GM19239 (cell line): Measurements from ENCODE around the gene SAP130.

Experiments used
- DNase-seq: peaks from one replicate; pipeline ENCODE4 v3.0.0; 2011; ENCODE audit warnings: low spot score; ENCODE audit not compliant: insufficient read length
- FAIRE-seq: peaks from 2 replicates; lab custom pipeline; 2011; peaks lifted over from hg19 to GRCh38; lab: Jason Lieb, UNC

The SAP130 gene

GRCh38 chr2:128027801-128028667, at the start of gene SAP130:
Gene SAP130 (minus strand): TSS chr2:128028059. CDS start chr2:128026292, 1,767 bp downstream.
- peak; percentile 93 for DNase-seq
- FAIRE-seq = peak; percentile 98

- FAIRE-seq = no peak
Observed at GRCh38 chr2:128076461-128077106, 48.7 kb upstream of the SAP130 start.

GRCh38 chr2:128073278-128073677, 45.4 kb upstream of the SAP130 start:
- no peak for FAIRE-seq

More at GRCh38 chr2:128076461-128077106, 48.7 kb upstream of the SAP130 start:
- no peak for DNase-seq

GRCh38 chr2:128069769-128070168, 41.9 kb upstream of the SAP130 start:
- DNase-seq = no peak
- FAIRE-seq = no peak

More at GRCh38 chr2:128073278-128073677, 45.4 kb upstream of the SAP130 start:
- no peak for DNase-seq

- FAIRE-seq (no peak), DNase-seq (no peak)
Observed at GRCh38 chr2:128064353-128064752, 36.5 kb upstream of the SAP130 start.

GRCh38 chr2:128062571-128062970, 34.7 kb upstream of the SAP130 start:
- FAIRE-seq = no peak
- no peak for DNase-seq

GRCh38 chr2:128058114-128058513, 30.3 kb upstream of the SAP130 start:
- FAIRE-seq (no peak), DNase-seq (no peak)

- no peak for DNase-seq
- FAIRE-seq = no peak
Observed at GRCh38 chr2:128057334-128057733, 29.5 kb upstream of the SAP130 start.

- DNase-seq (no peak), FAIRE-seq (no peak)
Observed at GRCh38 chr2:128054104-128054885, 26.4 kb upstream of the SAP130 start.

GRCh38 chr2:128053331-128053730, 25.5 kb upstream of the SAP130 start:
- FAIRE-seq = no peak
- DNase-seq = no peak

GRCh38 chr2:128043041-128043440, 15.2 kb upstream of the SAP130 start:
- FAIRE-seq (no peak), DNase-seq (no peak)

- FAIRE-seq = no peak
- no peak for DNase-seq
Observed at GRCh38 chr2:128041561-128041960, 13.7 kb upstream of the SAP130 start.

GRCh38 chr2:128040166-128040771, 12.4 kb upstream of the SAP130 start:
- no peak for FAIRE-seq
- DNase-seq = no peak

- FAIRE-seq (no peak), DNase-seq (no peak)
Observed at GRCh38 chr2:128039535-128039934, 11.7 kb upstream of the SAP130 start.

- no peak for FAIRE-seq
- DNase-seq = no peak
Observed at GRCh38 chr2:128038411-128038810, 10.6 kb upstream of the SAP130 start.

GRCh38 chr2:128037649-128038048, 9.8 kb upstream of the SAP130 start:
- FAIRE-seq (no peak), DNase-seq (no peak)

- DNase-seq = no peak
- no peak for FAIRE-seq
Observed at GRCh38 chr2:128036748-128037607, 9.1 kb upstream of the SAP130 start.

- FAIRE-seq (no peak), DNase-seq (no peak)
Observed at GRCh38 chr2:128032092-128032491, 4.2 kb upstream of the SAP130 start.

- DNase-seq = no peak
- no peak for FAIRE-seq
Observed at GRCh38 chr2:128028668-128029054, 802 bp upstream of the SAP130 start.
